GM21825 (cell line): ENCODE data around the gene COA7.
"Not testable (repeated sequence)": the region's sequence is repeated elsewhere in the genome, so short reads cannot be mapped to it uniquely, and the experiment has no call there.

ENCODE experiments used
- ATAC-seq: cut with Tn5 transposase; IDR thresholded peaks from one replicate; pipeline ENCODE4 v1.9.1; 2021; ENCODE audit warnings: mild to moderate bottlenecking, moderate library complexity; ENCODE audit not compliant: unreplicated experiment

The COA7 gene

GRCh38 chr1:52697795-52698674 is at the start of gene COA7:
COA7 (minus strand) TSS chr1:52698347; CDS start chr1:52698326, 21 bp downstream.
- ATAC-seq: peak; percentile 48

- no peak for ATAC-seq
Measured at GRCh38 chr1:52747450-52747849, 49.3 kb upstream of the COA7 start.

DNA sequence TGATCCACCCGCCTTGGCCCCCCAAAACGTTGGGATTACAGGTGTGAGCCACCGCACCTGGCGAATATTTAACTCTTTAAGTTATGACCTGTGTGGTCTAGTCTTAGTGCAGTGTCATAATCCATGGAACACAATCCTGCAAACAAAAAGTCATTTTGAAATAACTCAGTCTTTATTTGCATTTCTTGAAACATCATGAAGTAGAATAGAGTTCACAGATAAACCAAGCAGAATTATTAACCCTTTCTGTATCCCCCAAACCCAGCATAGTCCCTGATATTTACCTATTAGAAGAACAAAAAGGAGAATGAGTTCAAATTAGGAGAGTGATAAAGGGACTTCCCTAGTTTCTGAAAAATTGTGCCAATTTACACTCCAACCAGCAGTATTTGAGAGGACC is 48.0 kb upstream of the COA7 start:
- no peak for ATAC-seq

- ATAC-seq: no peak
Measured at GRCh38 chr1:52741259-52741658, 43.1 kb upstream of the COA7 start.

GRCh38 chr1:52739699-52740467 is 41.7 kb upstream of the COA7 start:
- no peak for ATAC-seq

GRCh38 chr1:52738893-52739292 is 40.7 kb upstream of the COA7 start:
- ATAC-seq: no peak

DNA sequence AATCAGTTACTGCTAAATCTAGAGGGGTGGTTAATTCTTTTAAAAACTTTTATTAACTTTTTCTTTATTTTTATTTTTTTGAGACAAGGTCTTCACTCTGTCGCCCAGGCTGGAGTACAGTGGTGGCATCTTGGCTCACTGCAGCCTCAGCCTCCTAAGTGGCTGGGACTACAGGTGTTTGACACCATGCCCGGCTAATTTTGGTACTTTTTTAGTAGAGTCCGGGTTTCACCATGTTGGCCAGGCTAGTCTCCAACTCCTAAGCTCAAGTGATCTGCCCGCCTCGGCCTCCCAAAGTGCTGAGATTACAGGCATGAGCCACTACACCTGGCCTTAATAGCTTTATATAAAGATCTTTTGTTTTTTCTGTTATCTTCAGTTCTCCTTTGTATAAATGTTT is 40.0 kb upstream of the COA7 start:
- no peak for ATAC-seq

- ATAC-seq: not testable (repeated sequence)
Measured at GRCh38 chr1:52735371-52735770, 37.2 kb upstream of the COA7 start.

DNA sequence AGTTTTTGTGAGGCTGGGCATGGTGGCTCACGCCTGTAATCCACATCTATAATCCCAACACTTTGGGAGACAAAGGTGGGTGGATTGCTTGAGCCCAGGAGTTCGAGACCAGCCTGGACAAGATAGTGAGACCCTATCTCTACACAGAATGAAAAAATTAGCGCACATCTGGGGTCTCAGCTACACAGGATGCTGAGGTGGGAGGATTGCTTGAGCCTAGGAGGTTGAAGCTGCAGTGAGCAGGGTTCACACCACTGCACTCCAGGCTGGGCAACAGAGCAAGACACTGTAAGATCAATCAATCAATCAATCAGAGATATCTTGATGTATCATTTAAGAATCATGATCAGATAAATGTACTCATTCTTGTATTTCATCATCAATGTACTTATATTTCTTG is 35.2 kb upstream of the COA7 start:
- no peak for ATAC-seq

GRCh38 chr1:52727956-52728656 is 30.0 kb upstream of the COA7 start:
- ATAC-seq: no peak

GRCh38 chr1:52727114-52727586 is 29.0 kb upstream of the COA7 start:
- no peak for ATAC-seq

DNA sequence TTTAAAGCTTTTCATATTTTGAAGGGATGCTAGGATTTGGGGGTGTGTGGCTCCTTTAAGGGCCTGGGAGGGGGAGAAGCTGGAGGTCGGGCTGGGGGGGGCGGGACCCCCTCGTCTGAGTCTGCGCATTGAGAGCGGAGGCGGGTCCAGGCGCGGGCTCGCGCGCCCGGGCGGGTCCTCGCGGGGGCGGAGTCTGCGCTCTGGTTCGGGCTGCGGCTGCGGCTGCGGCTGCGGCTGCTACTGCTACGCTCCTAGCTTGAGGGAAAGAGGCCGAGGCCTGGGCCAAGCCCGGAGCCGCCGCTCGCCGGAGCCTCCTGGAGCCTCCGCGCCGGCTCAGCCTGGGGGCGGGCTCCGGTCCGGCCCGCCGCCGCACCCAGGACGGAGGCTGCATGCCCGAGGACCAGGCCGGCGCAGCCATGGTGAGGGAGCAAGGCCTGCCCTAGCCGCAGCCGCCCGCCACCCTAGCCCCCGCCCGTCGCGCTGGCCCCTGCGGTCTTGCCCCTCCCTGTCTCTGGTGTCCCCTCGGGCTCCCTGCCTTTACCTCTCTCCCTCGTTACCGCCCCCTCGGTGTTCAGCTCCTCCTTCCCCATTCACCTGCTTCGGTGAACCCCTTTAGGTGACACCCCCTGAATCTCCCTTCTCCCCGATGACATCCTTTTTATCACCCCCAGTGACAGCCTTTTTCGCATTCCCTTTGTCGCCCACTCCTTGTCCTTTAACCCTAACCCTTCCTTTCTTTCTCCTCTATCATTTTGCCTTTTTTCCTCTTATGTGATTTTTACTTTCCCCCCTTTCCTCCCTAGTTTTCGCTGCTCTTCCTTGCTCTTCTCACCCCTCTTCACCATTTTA is 28.3 kb upstream of the COA7 start, which contains the start of gene ZYG11B:
Gene ZYG11B, plus strand, starts transcription at position 189 of the 849 bp plus-strand sequence. Its CDS starts 201 bp downstream, at position 390.
- peak; percentile 92 for ATAC-seq

DNA sequence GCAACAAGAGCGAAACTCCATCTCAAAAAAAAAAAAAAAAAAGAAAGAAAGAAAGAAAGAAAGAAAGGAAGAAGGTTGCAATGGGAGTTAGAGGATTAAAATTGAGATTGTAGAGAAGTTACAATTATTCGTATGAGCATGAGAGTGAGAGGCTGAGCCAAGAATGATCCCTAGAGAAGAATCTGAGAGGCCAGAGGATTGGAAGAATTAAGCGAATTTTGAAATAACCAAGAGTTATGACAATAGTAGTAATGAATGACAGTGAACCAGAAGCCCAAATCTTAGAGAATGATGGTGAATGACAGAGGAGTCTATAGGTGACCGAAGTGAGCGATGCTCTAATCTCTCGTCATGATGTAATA is 27.7 kb upstream of the COA7 start:
- no peak for ATAC-seq

DNA sequence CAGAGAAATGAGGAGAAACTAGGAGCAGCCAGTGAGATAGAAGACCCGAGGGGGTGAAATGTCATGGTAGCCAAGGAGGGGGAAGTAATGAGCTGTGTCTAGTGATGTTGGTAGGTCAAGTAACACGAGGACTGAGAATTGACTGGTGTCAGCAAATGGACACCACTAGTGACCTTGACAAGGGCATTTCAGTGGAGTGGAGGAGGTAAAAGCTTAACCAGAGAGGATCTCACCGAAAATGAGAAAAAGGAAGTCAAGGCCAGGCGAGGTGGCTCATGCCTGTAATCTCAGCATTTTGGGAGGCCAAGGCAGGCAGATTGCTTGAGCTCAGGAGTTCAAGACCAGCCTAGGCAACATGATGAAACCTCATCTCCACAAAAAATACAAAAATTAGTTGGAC is 25.1 kb upstream of the COA7 start:
- no peak for ATAC-seq

DNA sequence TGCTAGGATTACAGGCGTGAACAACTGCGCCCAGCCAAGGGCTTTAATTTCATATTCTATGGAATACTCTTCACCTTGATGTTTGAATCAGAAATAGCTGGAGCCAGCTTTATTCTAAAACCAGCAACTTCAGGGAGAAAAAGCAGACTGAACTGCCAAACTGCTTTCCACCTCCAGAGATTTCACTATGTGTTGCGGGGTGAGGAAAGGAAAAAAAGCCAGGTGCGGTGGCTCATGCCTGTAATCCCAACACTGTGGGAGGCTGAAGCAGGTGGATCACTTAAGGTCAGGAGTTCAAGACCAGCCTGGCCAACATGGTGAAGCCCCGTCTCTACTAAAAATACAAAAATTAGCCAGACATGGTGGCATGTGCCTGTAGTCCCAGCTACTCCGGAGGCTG is 17.1 kb upstream of the COA7 start:
- ATAC-seq: not testable (repeated sequence)

DNA sequence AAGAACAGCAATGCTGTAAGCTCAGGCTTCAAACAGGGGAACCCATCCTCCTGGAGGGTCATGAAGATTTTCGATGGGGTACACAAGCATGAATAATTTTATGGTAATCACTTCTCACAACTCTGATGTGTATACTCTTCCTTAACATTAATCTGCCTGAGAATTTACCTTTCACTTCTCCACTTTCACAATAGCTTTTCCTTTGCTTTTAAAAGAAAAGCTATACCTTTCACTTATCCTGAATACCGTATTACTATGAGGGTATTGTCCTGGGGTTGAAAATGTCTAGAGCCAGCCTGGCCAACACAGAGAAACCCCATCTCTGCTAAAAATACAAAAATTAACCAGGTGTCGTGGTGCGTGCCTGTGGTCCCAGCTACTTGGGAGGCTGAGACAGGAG is 15.4 kb upstream of the COA7 start:
- ATAC-seq: no peak

DNA sequence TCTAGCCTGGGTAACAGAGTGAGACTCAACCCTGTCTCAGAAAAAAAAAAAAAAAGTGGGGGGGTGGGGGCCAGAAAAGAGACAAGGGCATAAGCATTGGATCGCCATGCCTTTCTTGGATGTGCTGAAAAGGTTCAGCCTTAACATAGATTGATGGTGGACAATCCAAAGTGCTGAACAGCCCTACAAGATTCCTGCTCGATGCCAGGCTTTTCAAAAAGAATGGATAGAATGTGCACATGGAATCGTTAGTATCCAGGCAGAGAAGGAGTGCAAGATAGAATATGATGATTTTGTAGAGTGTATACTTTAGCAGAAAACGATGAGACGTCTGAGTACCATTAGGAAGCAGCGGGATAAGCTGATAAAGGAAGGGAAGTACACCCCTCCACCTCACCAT is 10.9 kb upstream of the COA7 start:
- no peak for ATAC-seq

DNA sequence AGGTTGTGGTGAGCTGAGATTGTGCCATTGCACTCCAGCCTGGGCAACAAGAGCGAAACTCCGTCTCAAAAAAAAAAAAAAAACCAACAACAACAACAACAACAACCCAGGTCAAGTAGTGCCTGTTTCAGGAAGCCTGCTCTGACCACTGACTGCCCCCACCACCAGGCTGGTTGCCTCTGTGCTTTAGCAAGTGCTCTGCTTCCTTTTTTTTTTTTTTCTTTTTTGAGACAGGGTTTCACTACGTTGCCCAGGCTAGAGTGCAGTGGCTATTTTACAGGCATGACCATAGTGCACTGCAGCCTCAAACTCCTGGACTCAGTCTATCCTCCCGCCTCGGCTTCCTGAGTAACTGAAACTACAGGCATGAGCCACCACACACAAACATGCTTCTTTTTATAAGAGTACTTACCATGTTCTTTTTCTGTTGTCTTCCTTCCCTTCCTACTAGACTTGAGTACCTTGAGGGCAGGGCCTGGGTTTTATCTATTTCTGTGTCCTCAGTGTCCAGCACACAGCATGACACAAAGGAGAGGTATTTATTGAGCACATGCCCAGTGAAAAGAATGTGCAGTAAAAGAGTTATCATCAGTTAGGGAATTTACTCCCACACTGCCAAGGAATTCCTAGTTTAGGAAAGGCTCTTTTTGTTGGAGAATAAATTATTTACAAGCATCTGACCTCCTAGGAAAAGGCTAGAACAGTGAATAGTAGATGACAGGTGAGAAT is 9.9 kb upstream of the COA7 start:
- ATAC-seq: no peak
